HepG2 (cell line): Measurements from ENCODE around the gene SHISA9.

Experiments used
- ZNF12 ChIP-seq: sonication (generic); formaldehyde crosslinking; IDR thresholded peaks from 2 replicates; pipeline ENCODE4 v1.5.0; 2020; ENCODE audit warnings: missing genetic modification reagents
- TF ChIP-seq, protein P1 (sequence below): sonication (generic); formaldehyde crosslinking; conservative IDR thresholded peaks from 2 replicates; pipeline ENCODE4 v1.4.0; 2020; ENCODE audit warnings: missing genetic modification reagents

DNA sequence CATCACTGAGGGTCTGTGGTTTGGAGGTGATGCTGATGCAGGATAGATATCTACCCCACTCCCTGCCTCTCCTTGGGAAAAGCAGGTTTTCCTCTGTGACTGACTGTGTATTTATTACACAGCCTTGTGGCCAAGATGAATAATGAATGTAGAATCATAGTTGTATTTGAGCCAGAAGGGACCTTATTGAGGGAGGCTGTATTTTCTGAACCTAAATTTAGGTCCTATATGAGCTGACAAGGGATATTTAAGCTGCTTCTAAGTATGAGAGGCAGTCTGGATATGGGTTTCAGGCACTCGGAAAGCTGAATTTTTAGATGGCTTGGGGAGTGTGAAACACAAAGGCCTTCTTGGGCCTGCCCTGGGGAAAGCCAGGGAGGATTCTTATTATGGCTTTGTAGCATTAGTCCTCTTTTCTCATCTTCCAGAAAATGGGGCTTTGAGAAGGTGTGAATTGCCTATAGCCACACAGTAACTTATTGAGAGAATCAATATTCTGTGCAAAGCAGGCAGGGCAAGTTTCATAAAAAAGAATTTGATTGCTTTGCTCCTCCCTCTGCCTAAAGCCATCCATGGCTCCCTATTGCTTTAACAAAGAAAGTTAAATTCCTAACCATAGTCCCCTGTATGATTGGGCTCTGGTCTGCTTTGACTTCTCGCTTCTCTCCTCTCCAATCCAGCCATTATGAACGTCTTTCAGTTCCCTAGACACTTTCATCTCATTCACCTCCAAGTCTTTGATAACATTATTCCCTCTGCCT lies 144.8 kb downstream of the SHISA9 start:
- no peak for TF ChIP-seq ZNF12 (CRISPR knock-in tag)
- TF ChIP-seq, protein P1, sequence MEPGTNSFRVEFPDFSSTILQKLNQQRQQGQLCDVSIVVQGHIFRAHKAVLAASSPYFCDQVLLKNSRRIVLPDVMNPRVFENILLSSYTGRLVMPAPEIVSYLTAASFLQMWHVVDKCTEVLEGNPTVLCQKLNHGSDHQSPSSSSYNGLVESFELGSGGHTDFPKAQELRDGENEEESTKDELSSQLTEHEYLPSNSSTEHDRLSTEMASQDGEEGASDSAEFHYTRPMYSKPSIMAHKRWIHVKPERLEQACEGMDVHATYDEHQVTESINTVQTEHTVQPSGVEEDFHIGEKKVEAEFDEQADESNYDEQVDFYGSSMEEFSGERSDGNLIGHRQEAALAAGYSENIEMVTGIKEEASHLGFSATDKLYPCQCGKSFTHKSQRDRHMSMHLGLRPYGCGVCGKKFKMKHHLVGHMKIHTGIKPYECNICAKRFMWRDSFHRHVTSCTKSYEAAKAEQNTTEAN, result no peak
